Prostate gland (tissue), 2 donors: ENCODE measurements around the gene CCDC93.
A peak's percentile ranks its signal among the peaks of the same experiment; 100 is the strongest.

Experiments
- CTCF ChIP-seq, 4 experiments: fragments of 200-600 bp in 2 of 4; fragments of 450-650 bp in 2 of 4; sonication (generic) in 2 of 4; IDR thresholded peaks; 1 replicate in 3 of 4; 2 replicates in 1 of 4; pipeline ENCODE4 v1.5.1; 2016 to 2019; ENCODE audit warnings: antibody characterized with exemption in 4 of 4, mild to moderate bottlenecking in 2 of 4, moderate library complexity in 2 of 4
- POLR2A ChIP-seq: fragments of 450-650 bp; IDR thresholded peaks from one replicate; pipeline ENCODE4 v1.6.1; 2016; ENCODE audit warnings: antibody characterized with exemption, mild to moderate bottlenecking

- peak; percentile 68 for TF ChIP-seq POLR2A
- TF ChIP-seq CTCF (IDR thresholded peaks at IDR 0.05), result peak in 2 of 4 experiments; percentile 6 to 30
These were observed at the start of gene CCDC93 for GRCh38 chr2:118013724-118014491.
